GM12874 (cell line): Measurements from ENCODE around the gene PSTPIP1.

Experiments used
- TF ChIP-seq, protein P1 (sequence below): IDR thresholded peaks from 2 replicates; pipeline ENCODE4 v1.5.1; 2011; ENCODE audit warnings: low read depth, mild to moderate bottlenecking, control low read depth, low read length, moderate library complexity; ENCODE audit not compliant: insufficient read depth

The PSTPIP1 gene

DNA sequence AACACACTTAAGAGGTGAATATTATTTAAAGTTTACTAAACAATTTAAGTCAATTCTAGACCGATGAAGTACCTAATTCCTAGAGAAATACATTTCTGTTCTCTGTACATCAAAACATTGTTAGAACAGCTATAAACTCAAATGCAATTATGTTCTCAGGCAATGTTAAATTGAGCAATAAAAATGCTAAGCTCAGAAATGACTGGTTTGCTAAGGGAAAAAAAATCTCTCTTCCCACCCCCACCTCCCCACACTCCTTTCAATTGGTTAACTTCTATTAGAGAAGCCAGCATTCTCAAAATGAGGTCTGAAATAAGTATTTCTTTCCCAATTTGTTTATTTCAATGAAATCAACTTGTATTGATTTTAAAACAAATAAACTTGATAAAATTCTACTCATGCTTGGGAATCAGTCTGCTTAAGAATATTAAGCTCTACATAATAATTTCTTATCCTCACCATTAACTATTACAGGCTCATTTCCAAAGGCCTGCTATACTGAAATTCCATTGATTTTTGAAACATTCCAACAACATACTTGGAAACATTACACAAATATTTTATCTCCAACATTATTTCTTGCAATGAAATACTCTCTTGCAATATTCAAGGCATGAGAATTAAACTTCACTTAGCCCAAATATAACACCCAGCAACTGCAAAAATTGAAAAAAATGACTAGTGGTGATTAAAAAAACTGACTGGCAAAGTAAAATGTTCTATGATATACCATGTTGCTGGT is 53.4 kb downstream of the PSTPIP1 start:
- TF ChIP-seq, protein P1, sequence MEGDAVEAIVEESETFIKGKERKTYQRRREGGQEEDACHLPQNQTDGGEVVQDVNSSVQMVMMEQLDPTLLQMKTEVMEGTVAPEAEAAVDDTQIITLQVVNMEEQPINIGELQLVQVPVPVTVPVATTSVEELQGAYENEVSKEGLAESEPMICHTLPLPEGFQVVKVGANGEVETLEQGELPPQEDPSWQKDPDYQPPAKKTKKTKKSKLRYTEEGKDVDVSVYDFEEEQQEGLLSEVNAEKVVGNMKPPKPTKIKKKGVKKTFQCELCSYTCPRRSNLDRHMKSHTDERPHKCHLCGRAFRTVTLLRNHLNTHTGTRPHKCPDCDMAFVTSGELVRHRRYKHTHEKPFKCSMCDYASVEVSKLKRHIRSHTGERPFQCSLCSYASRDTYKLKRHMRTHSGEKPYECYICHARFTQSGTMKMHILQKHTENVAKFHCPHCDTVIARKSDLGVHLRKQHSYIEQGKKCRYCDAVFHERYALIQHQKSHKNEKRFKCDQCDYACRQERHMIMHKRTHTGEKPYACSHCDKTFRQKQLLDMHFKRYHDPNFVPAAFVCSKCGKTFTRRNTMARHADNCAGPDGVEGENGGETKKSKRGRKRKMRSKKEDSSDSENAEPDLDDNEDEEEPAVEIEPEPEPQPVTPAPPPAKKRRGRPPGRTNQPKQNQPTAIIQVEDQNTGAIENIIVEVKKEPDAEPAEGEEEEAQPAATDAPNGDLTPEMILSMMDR, result no peak

DNA sequence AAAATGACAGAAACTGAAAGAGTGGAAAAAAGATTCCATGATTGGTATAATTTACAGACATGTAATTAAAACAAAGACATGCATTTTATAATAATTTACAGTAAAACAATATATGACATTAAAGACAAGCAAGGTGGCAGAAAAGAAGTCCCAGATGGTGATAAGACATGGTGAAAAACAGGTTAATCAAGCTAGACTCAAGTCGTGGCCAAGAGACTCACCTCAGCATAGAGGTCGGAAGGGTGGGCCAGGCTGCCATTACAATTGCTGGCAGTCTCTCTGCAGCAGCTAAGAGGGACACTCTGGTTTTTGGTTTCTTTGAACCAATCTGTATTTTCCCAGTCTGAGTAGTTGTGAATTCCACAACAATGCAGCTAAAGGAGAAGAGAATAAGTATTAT is 57.6 kb downstream of the PSTPIP1 start:
- TF ChIP-seq, protein P1, result no peak

DNA sequence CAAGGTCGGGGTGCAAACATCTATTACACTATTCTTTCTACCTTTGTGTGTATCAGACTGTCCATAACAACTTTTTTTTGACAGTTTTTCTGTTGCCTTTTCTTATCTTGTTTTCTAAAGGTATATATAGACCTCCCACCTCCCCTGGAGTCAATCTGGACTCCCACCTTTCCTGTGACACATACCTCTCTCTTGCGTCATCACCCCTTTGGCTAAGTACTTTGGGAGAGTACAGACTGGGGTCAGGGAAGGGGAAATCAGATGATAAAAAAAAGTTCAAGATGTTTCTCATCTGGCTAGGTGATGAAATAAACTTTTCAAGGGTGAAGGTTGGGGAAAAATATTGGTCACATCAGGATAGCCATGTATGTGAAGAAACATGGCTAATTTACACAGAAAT is 58.8 kb downstream of the PSTPIP1 start:
- TF ChIP-seq, protein P1, result no peak

DNA sequence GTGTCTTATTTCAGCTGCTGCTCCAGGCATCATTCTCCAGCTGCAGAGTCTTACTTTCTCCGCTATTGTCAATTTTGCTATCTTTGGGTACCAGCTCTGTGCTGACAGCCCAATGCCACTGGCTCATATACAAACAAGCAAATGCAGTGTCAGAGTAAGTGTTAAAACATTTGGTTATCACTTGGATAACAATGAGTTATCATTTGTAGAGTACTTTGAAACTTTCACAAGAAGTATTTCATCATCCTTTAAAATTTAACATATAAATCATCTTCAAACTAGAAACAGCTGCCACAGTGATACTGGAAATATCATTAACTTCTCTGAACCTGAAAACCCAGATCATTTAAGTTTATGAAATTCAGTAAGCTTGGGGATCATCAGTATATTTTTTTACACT is 62.1 kb downstream of the PSTPIP1 start:
- TF ChIP-seq, protein P1, result no peak

DNA sequence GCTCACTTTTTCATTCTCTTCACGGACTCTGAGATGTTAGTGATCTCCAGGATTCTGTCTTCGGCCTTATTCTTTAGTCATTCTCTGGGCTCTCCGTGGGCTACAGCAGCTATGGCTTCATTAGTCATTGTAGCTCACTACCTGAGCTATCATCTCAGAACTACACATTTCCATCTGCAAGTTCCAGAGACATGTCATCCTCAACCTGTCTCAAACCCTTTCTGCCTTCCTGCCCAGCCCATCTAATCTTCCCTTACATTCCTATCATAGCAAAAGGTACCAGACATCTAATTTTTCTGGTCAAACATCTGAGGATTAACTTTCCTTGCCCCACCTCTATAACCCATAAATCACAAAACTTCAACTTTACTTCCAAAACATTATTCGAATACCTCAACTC is 62.8 kb downstream of the PSTPIP1 start:
- TF ChIP-seq, protein P1, result no peak

DNA sequence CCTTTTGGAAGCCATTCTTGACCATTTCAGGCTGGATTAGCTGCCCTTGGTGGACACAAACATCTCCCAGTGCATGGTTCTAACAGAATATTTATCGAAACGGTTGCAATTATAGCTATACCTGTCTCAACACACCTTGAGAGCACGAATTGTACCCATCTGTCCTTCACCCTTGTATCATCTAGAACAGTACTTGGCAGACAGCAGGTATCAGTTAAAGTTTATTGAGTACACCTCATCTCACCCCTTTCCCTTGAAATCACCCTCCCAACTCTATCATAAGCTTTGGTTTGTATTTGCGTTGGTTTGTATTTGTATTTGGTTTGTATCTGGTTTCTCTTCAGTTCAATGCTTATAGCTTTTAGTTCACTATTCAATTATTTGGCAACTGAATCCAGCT is 63.5 kb downstream of the PSTPIP1 start:
- TF ChIP-seq, protein P1, result no peak

DNA sequence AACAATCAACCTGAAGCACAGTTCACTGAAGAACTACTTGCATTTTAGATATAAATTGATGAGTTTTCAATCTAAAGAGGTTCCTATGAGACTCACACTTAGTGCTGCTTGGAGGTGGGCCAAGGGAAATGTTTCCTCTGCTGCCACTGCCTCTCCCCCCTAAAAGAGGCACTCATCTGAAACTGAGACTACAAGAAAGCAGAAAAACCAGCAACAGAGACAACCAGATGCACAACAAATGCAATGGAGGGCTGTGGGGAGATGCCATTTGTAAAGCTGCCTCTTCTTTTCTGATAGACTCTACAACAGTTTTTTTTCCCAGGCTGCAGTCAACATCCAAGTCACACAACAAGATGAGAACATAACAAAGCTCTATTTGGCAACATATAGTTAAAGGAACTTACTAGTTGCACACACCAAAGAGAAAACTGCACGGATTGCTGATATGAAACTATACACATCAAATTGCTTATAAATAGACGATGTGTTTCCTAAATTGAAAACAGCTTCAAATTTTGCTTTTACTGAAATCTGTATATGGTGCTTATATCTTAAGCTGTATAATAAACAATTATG is 64.9 kb downstream of the PSTPIP1 start:
- TF ChIP-seq, protein P1, result no peak
